Calu3 (cell line): Measurements from ENCODE around the gene TAF7L. TPM values are rescaled to one million over a fixed set of nuclear protein-coding genes. Genes with fewer than 3 reads are reported as not detected.
A peak's percentile ranks its signal among the peaks of the same experiment; 100 is the strongest.

Experiments used
- BruUV-seq: library from RNA; stranded (reverse); fragments of 400-500 nt; replicated peaks from 2 replicates; lab custom pipeline; 2021; lab: Mats Ljungman, UMichigan
- CTCF ChIA-PET: fragments of 300-600 bp; sonication (Branson Sonifier 250); formaldehyde crosslinking; loops from one replicate; lab custom pipeline; 2022; ENCODE audit warnings: antibody characterized with exemption; lab: Charles Lee
- DNase-seq: peaks from one replicate; pipeline ENCODE4 v3.0.0; 2022
- H3K27ac Mint-ChIP-seq: one replicate; pipeline ENCODE4 v1.8.0; 2022; ENCODE audit warnings: mixed read lengths; ENCODE audit not compliant: unreplicated experiment
- H3K27me3 Mint-ChIP-seq: one replicate; pipeline ENCODE4 v1.8.0; 2022; ENCODE audit warnings: mixed read lengths; ENCODE audit not compliant: unreplicated experiment
- H3K36me3 Mint-ChIP-seq: one replicate; pipeline ENCODE4 v1.8.0; 2022; ENCODE audit warnings: mild to moderate bottlenecking, moderate library complexity, mixed read lengths; ENCODE audit not compliant: insufficient read depth, unreplicated experiment
- H3K4me1 Mint-ChIP-seq: one replicate; pipeline ENCODE4 v1.8.0; 2022; ENCODE audit warnings: mild to moderate bottlenecking, low read depth, mixed read lengths; ENCODE audit not compliant: unreplicated experiment
- H3K4me3 Mint-ChIP-seq: one replicate; pipeline ENCODE4 v1.8.0; 2022; ENCODE audit warnings: mild to moderate bottlenecking, low read depth, moderate library complexity, mixed read lengths; ENCODE audit not compliant: unreplicated experiment
- H3K9me3 Mint-ChIP-seq: one replicate; pipeline ENCODE4 v1.8.0; 2022; ENCODE audit warnings: low read depth, mixed read lengths; ENCODE audit not compliant: unreplicated experiment
- CTCF ChIP-seq: fragments of 200-600 bp; IDR thresholded peaks from one replicate; pipeline ENCODE4 v1.8.0; 2022; ENCODE audit warnings: antibody characterized with exemption; ENCODE audit not compliant: unreplicated experiment
- intact Hi-C: fragments of 100-400 bp; cut with micrococcal nuclease; formaldehyde crosslinking; loops from one replicate; pipeline ENCODE4 v1.10.0; 2022; ENCODE audit not compliant: unreplicated experiment
- total RNA-seq: library from RNA; stranded (reverse); gene quantifications from 2 replicates; pipeline ENCODE4 v1.2.3, GENCODE V29; 2022

TAF7L gene
- total RNA-seq, 1 experiment from 2014 or later = not detected

GRCh38 chrX:101287402-101287801, 3.7 kb downstream of the TAF7L start:
- TF ChIP-seq CTCF = no peak
- intact Hi-C loops = loop anchor here (2.0 kb wide), 1 partner anchor 393 kb away; no protein-coding TSS in a partner anchor
- Mint-ChIP-seq H3K4me3 (no peak overlapping the region), H3K4me1 (no peaks in the 10 kb centered on the region), H3K36me3 (no peaks in the 10 kb centered on the region), H3K27me3 (no peaks in the 10 kb centered on the region), H3K27ac (no peak overlapping the region), H3K9me3 (no peaks in the 10 kb centered on the region)
- peak; percentile 33 for DNase-seq
- no TSS peak for BruUV-seq
- CTCF ChIA-PET = no interaction called here

GRCh38 chrX:101276238-101276637, 14.9 kb downstream of the TAF7L start:
- CTCF ChIA-PET = no interaction called here
- Mint-ChIP-seq H3K36me3 (no peaks in the 10 kb centered on the region), H3K4me1 (no peaks in the 10 kb centered on the region), H3K4me3 (no peak overlapping the region), H3K9me3 (no peaks in the 10 kb centered on the region), H3K27ac (no peak overlapping the region), H3K27me3 (no peaks in the 10 kb centered on the region)
- TF ChIP-seq CTCF = no peak
- intact Hi-C loops = no loop called here
- no peak for DNase-seq
- no TSS peak for BruUV-seq

GRCh38 chrX:101274198-101274597, 16.9 kb downstream of the TAF7L start:
- H3K27ac Mint-ChIP-seq = no peak overlapping the region
- peaks cover 15% of the 10 kb centered on the region for H3K27me3 Mint-ChIP-seq
- no TSS peak for BruUV-seq
- no peaks in the 10 kb centered on the region for H3K4me1 Mint-ChIP-seq
- no peaks in the 10 kb centered on the region for H3K36me3 Mint-ChIP-seq
- TF ChIP-seq CTCF = no peak
- intact Hi-C loops = no loop called here
- H3K9me3 Mint-ChIP-seq = no peaks in the 10 kb centered on the region
- CTCF ChIA-PET = no interaction called here
- H3K4me3 Mint-ChIP-seq = no peak overlapping the region
- DNase-seq = no peak

- H3K4me1 Mint-ChIP-seq = no peaks in the 10 kb centered on the region
Observed at GRCh38 chrX:101265869-101266428, 25.2 kb downstream of the TAF7L start.

More at GRCh38 chrX:101265869-101266428, 25.2 kb downstream of the TAF7L start:
- Mint-ChIP-seq H3K4me3 (no peak overlapping the region), H3K27me3 (peaks cover 27% of the 10 kb centered on the region), H3K27ac (no peak overlapping the region), H3K36me3 (no peaks in the 10 kb centered on the region), H3K9me3 (no peaks in the 10 kb centered on the region)
- TF ChIP-seq CTCF = no peak
- DNase-seq = no peak
- intact Hi-C loops = no loop called here
- no TSS peak for BruUV-seq
- CTCF ChIA-PET = no interaction called here
